ENCODE measurements around the gene ZNF19. TPM values are rescaled to one million over a fixed set of nuclear protein-coding genes. Genes with fewer than 3 reads are reported as not detected.

ZNF19 gene
- total and polyA plus RNA-seq, 4 donors, result 1.9 to 16.1 (median 8.8) TPM

GRCh38 chr16:71524566-71525553, 35.7 kb upstream of the ZNF19 start:
- H3K4me3 ChIP-seq, result no peak overlapping the region
- H3K9ac ChIP-seq (ENCODE audit: insufficient read depth in 1 of 2, low read length in 2 of 2), result no peak overlapping the region
- DNase-seq, result no peak
- WGBS, 2 donors, result 68 to 69% methylated on average over 16 of the region's 16 CpGs
- no peaks in the 10 kb centered on the region for H3K36me3 ChIP-seq (ENCODE audit: control insufficient read depth in 4 of 4, insufficient read depth in 4 of 4, low read length in 4 of 4)
- TF ChIP-seq CTCF (IDR thresholded peaks at IDR 0.05; ENCODE audit: control extremely low read depth, extremely low read depth), result no peak
- H3K27me3 ChIP-seq (ENCODE audit: control insufficient read depth in 3 of 3, insufficient read depth in 3 of 3, low read length in 2 of 3), result peaks cover 0 to 14% (median 6%) of the 10 kb centered on the region in 3 donors
- no peaks in the 10 kb centered on the region for H3K9me3 ChIP-seq (ENCODE audit: control insufficient read depth in 4 of 4, insufficient read depth in 3 of 4, low read length in 3 of 4)
- H3K27ac ChIP-seq (ENCODE audit: low read depth in 1 of 2, low read length in 1 of 2), result no peak overlapping the region
- ATAC-seq (ENCODE audit: insufficient read depth, low FRiP score), result no peak
- H3K4me1 ChIP-seq (ENCODE audit: control insufficient read depth in 5 of 5, insufficient read depth in 5 of 5, low read length in 5 of 5), result peaks cover 0 to 1% (median 0%) of the 10 kb centered on the region in 5 donors

- Histone ChIP-seq H3K4me3 (no peak overlapping the region), H3K27ac (ENCODE audit: low read depth in 1 of 2, low read length in 1 of 2) (no peak overlapping the region), H3K9ac (ENCODE audit: insufficient read depth in 1 of 2, low read length in 2 of 2) (no peak overlapping the region), H3K27me3 (ENCODE audit: control insufficient read depth in 3 of 3, insufficient read depth in 3 of 3, low read length in 2 of 3) (peaks cover 0 to 5% (median 0%) of the 10 kb centered on the region in 3 donors), H3K4me1 (ENCODE audit: control insufficient read depth in 5 of 5, insufficient read depth in 5 of 5, low read length in 5 of 5) (no peaks in the 10 kb centered on the region), H3K9me3 (ENCODE audit: control insufficient read depth in 4 of 4, insufficient read depth in 3 of 4, low read length in 3 of 4) (no peaks in the 10 kb centered on the region), H3K36me3 (ENCODE audit: control insufficient read depth in 4 of 4, insufficient read depth in 4 of 4, low read length in 4 of 4) (no peaks in the 10 kb centered on the region)
- 75 to 88% methylated on average over 3 of the region's 3 CpGs for WGBS, 2 donors
- no peak for ATAC-seq (ENCODE audit: insufficient read depth, low FRiP score)
- no peak for DNase-seq
- no peak for TF ChIP-seq CTCF (IDR thresholded peaks at IDR 0.05; ENCODE audit: control extremely low read depth, extremely low read depth)
Measured at GRCh38 chr16:71520550-71520949, 31.4 kb upstream of the ZNF19 start.

- H3K27ac ChIP-seq (ENCODE audit: low read depth in 1 of 2, low read length in 1 of 2), result no peak overlapping the region
- TF ChIP-seq CTCF (IDR thresholded peaks at IDR 0.05; ENCODE audit: control extremely low read depth, extremely low read depth), result no peak
- no peak for DNase-seq
- no peaks in the 10 kb centered on the region for H3K4me1 ChIP-seq (ENCODE audit: control insufficient read depth in 5 of 5, insufficient read depth in 5 of 5, low read length in 5 of 5)
- 77 to 84% methylated on average over 3 of the region's 3 CpGs for WGBS, 2 donors
- H3K4me3 ChIP-seq, result no peak overlapping the region
- peaks cover 0 to 4% (median 0%) of the 10 kb centered on the region in 4 donors for H3K9me3 ChIP-seq (ENCODE audit: control insufficient read depth in 4 of 4, insufficient read depth in 3 of 4, low read length in 3 of 4)
- ATAC-seq (ENCODE audit: insufficient read depth, low FRiP score), result no peak
- no peaks in the 10 kb centered on the region for H3K36me3 ChIP-seq (ENCODE audit: control insufficient read depth in 4 of 4, insufficient read depth in 4 of 4, low read length in 4 of 4)
- no peak overlapping the region for H3K9ac ChIP-seq (ENCODE audit: insufficient read depth in 1 of 2, low read length in 2 of 2)
- no peaks in the 10 kb centered on the region for H3K27me3 ChIP-seq (ENCODE audit: control insufficient read depth in 3 of 3, insufficient read depth in 3 of 3, low read length in 2 of 3)
Measured at GRCh38 chr16:71515026-71515425, 25.9 kb upstream of the ZNF19 start.
